ENCODE data around the gene EMP3. TPM values are rescaled to one million over a fixed set of nuclear protein-coding genes. Genes with fewer than 3 reads are reported as not detected.

Gene EMP3
- total RNA-seq, 4 donors from 2014 or later = 4.7 to 21.5 (median 10.5) TPM

DNA sequence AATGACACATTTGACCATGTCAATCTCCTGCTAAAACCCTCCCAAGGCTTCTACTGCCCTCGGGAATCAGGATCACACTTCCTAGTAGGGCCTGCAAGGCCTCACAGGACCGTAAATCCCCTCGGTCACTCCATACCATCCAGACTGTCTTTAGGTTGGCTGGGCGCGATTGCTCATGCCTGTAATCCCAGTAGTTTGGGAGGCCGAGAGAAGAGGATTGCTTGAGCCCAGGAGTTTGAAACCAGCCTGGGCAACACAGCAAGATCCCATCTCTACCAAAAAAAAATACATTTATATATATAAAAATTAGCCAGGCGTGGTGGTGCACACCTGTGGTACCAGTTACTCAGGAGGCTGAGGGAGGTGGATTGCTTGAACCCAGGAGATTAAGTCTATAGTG lies 23.4 kb downstream of the EMP3 start:
- Histone ChIP-seq H3K4me3 (no peak overlapping the region), H3K4me1 (no peaks in the 10 kb centered on the region), H3K9me3 (no peaks in the 10 kb centered on the region), H3K27ac (no peak overlapping the region), H3K27me3 (no peaks in the 10 kb centered on the region), H3K36me3 (no peaks in the 10 kb centered on the region)
- TF ChIP-seq CTCF (IDR thresholded peaks at IDR 0.05) = no peak
- no peak for TF ChIP-seq POLR2A (IDR thresholded peaks at IDR 0.05)
- DNase-seq = no peak

- TF ChIP-seq CTCF (IDR thresholded peaks at IDR 0.05) = no peak
- no peak for TF ChIP-seq POLR2A (IDR thresholded peaks at IDR 0.05)
- Histone ChIP-seq H3K4me3 (no peak overlapping the region), H3K9me3 (no peaks in the 10 kb centered on the region), H3K27me3 (no peaks in the 10 kb centered on the region), H3K27ac (no peak overlapping the region), H3K4me1 (no peaks in the 10 kb centered on the region), H3K36me3 (no peaks in the 10 kb centered on the region)
- DNase-seq = no peak
Observed at GRCh38 chr19:48350856-48351255, 25.5 kb downstream of the EMP3 start.

GRCh38 chr19:48351341-48351752 lies 26.0 kb downstream of the EMP3 start:
- H3K27ac ChIP-seq = no peak overlapping the region
- DNase-seq = peak; percentile 66 to 90 (median 88)
- no peaks in the 10 kb centered on the region for H3K27me3 ChIP-seq
- H3K4me3 ChIP-seq = no peak overlapping the region
- H3K36me3 ChIP-seq = no peaks in the 10 kb centered on the region
- TF ChIP-seq CTCF (IDR thresholded peaks at IDR 0.05) (peak; percentile 38 to 82 (median 73)), POLR2A (IDR thresholded peaks at IDR 0.05) (no peak)
- no peaks in the 10 kb centered on the region for H3K4me1 ChIP-seq
- no peaks in the 10 kb centered on the region for H3K9me3 ChIP-seq

- Histone ChIP-seq H3K27me3 (no peaks in the 10 kb centered on the region), H3K9me3 (no peaks in the 10 kb centered on the region), H3K4me1 (no peaks in the 10 kb centered on the region), H3K36me3 (no peaks in the 10 kb centered on the region), H3K27ac (no peak overlapping the region), H3K4me3 (no peak overlapping the region)
- DNase-seq = no peak
- no peak for TF ChIP-seq POLR2A (IDR thresholded peaks at IDR 0.05)
- TF ChIP-seq CTCF (IDR thresholded peaks at IDR 0.05) = no peak
Observed at GRCh38 chr19:48353677-48354076, 28.3 kb downstream of the EMP3 start.

- Histone ChIP-seq H3K4me3 (no peak overlapping the region), H3K27ac (no peak overlapping the region), H3K27me3 (no peaks in the 10 kb centered on the region), H3K4me1 (no peaks in the 10 kb centered on the region), H3K9me3 (no peaks in the 10 kb centered on the region), H3K36me3 (no peaks in the 10 kb centered on the region)
- TF ChIP-seq CTCF (IDR thresholded peaks at IDR 0.05) (no peak), POLR2A (IDR thresholded peaks at IDR 0.05) (no peak)
- no peak for DNase-seq
Observed at GRCh38 chr19:48354332-48354992, 29.1 kb downstream of the EMP3 start.
